Gastrocnemius medialis (tissue), 4 donors: Measurements from ENCODE around the gene RPL4.

Experiments
- CTCF ChIP-seq, 5 experiments: fragments of 450-650 bp in 3 of 5; fragments of 200-600 bp in 2 of 5; sonication (generic) in 2 of 5; IDR thresholded peaks in 4 of 5; conservative IDR thresholded peaks in 1 of 5; 1 replicate in 4 of 5; 2 replicates in 1 of 5; pipeline ENCODE4 v1.5.1; 2016 to 2019; ENCODE audit warnings: antibody characterized with exemption in 5 of 5, mild to moderate bottlenecking in 3 of 5, moderate library complexity in 3 of 5
- POLR2A ChIP-seq, 2 donors: fragments of 450-650 bp; IDR thresholded peaks; one replicate each; pipeline ENCODE4 v1.6.1; 2017; ENCODE audit warnings: antibody characterized with exemption in 2 of 2, mild to moderate bottlenecking in 2 of 2, moderate library complexity in 2 of 2

- no peak for TF ChIP-seq POLR2A (IDR thresholded peaks at IDR 0.05)
- no peak for TF ChIP-seq CTCF (IDR thresholded peaks at IDR 0.05 in 4 of 5, conservative IDR thresholded peaks at IDR 0.05 in 1 of 5)
These were observed 20.2 kb upstream of the RPL4 start for GRCh38 chr15:66524838-66525237.
